SK-N-SH treated with all-trans-retinoic acid at 6 μM for 48 hours (cell line): Measurements from ENCODE around the gene ZNF217.
"Not testable (repeated sequence)": the region's sequence is repeated elsewhere in the genome, so short reads cannot be mapped to it uniquely, and the experiment has no call there.

Source experiments
- RARB ChIP-seq: fragments of 250-450 bp; sonication (Bioruptor Pico); IDR thresholded peaks from 2 replicates; pipeline ENCODE4 v1.8.0; 2021; ENCODE audit warnings: mild to moderate bottlenecking, moderate library complexity
- SNAI2 ChIP-seq: fragments of 250-450 bp; sonication (Bioruptor Pico); IDR thresholded peaks from 2 replicates; pipeline ENCODE4 v1.5.0; 2020; ENCODE audit warnings: mild to moderate bottlenecking, moderate library complexity
- ZFP30 ChIP-seq: fragments of 450-650 bp; formaldehyde crosslinking; IDR thresholded peaks from 2 replicates; pipeline ENCODE4 v1.5.0; 2022; ENCODE audit warnings: mild to moderate bottlenecking, moderate library complexity

- TF ChIP-seq RARB (CRISPR knock-in tag); ZFP30 (CRISPR knock-in tag); SNAI2: not testable (repeated sequence)
Observed at GRCh38 chr20:53523615-53524014, 70.0 kb downstream of the ZNF217 start.
